Upper lobe of right lung (tissue), 1 donor: ENCODE measurements around the gene STON2. TPM values are rescaled to one million over a fixed set of nuclear protein-coding genes. Genes with fewer than 3 reads are reported as not detected.
"Not testable (repeated sequence)": the region's sequence is repeated elsewhere in the genome, so short reads cannot be mapped to it uniquely, and the experiment has no call there.

Source experiments
- ATAC-seq: fragments of 200-7000 bp; cut with Tn5 transposase; one replicate; pipeline ENCODE4 v1.9.1; 2020; ENCODE audit warnings: mild to moderate bottlenecking, moderate library complexity
- DNase-seq: peaks from one replicate; pipeline ENCODE4 v3.0.0-alpha.2; 2020
- H3K27ac ChIP-seq: fragments of 200-600 bp; one replicate; pipeline ENCODE4 v1.8.0; 2022
- H3K27me3 ChIP-seq: fragments of 200-600 bp; one replicate; pipeline ENCODE4 v1.8.0; 2022; ENCODE audit warnings: mild to moderate bottlenecking
- H3K36me3 ChIP-seq: fragments of 200-600 bp; one replicate; pipeline ENCODE4 v1.8.0; 2022
- H3K4me1 ChIP-seq: fragments of 200-600 bp; one replicate; pipeline ENCODE4 v1.8.0; 2022
- H3K4me3 ChIP-seq: fragments of 200-600 bp; one replicate; pipeline ENCODE4 v1.8.0; 2022; ENCODE audit warnings: mild to moderate bottlenecking
- H3K9me3 ChIP-seq: fragments of 200-600 bp; one replicate; pipeline ENCODE4 v1.8.0; 2022
- intact Hi-C: fragments of 100-400 bp; cut with DNase I; formaldehyde crosslinking; loops from one replicate; pipeline ENCODE4 v1.11.0; 2022
- total RNA-seq: library from RNA; stranded (reverse); fragmentation: NEBNext Ultra II Directional; extraction: Animal tissue kit (Norgen Biotek cat#: 25700); gene quantifications from one replicate; pipeline ENCODE4 v1.2.1, GENCODE V29; 2021
- TF ChIP-seq, protein P1 (sequence below): fragments of 200-600 bp; IDR thresholded peaks from one replicate; pipeline ENCODE4 v1.8.0; 2022; ENCODE audit warnings: antibody characterized with exemption
- donor health status: DM: no; HTN: yes; CAD: no; lungs with severe emphysema.

STON2 gene
- total RNA-seq, 1 donor from 2014 or later: 47.7 TPM

DNA sequence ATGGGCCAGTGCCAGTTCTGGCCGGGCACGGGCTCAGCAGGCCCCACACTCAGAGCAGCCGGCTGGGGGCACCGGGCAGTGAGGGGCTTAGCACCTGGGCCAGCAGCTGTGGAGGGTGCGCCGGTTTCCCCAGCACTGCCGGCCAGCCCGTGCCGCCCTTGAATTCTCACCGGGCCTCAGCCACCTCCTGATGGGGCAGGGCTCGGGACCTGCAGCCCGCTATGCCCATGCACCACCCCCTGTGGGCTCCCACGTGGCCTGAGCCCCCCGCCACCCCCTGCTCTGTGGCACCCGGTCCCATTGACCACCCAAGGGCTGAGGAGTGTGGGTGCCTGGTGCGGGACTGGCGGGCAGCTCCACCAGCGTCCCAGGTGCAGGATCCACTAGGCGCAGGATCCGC lies 164.0 kb downstream of the STON2 start:
- Histone ChIP-seq H3K9me3 (no peaks in the 10 kb centered on the region), H3K27ac (no peak overlapping the region), H3K27me3 (no peaks in the 10 kb centered on the region), H3K4me3 (no peak overlapping the region), H3K4me1 (no peaks in the 10 kb centered on the region), H3K36me3 (no peaks in the 10 kb centered on the region)
- DNase-seq (no peak), ATAC-seq (peak; percentile 25)
- intact Hi-C loops: no loop called here
- TF ChIP-seq, protein P1, sequence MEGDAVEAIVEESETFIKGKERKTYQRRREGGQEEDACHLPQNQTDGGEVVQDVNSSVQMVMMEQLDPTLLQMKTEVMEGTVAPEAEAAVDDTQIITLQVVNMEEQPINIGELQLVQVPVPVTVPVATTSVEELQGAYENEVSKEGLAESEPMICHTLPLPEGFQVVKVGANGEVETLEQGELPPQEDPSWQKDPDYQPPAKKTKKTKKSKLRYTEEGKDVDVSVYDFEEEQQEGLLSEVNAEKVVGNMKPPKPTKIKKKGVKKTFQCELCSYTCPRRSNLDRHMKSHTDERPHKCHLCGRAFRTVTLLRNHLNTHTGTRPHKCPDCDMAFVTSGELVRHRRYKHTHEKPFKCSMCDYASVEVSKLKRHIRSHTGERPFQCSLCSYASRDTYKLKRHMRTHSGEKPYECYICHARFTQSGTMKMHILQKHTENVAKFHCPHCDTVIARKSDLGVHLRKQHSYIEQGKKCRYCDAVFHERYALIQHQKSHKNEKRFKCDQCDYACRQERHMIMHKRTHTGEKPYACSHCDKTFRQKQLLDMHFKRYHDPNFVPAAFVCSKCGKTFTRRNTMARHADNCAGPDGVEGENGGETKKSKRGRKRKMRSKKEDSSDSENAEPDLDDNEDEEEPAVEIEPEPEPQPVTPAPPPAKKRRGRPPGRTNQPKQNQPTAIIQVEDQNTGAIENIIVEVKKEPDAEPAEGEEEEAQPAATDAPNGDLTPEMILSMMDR: no peak

DNA sequence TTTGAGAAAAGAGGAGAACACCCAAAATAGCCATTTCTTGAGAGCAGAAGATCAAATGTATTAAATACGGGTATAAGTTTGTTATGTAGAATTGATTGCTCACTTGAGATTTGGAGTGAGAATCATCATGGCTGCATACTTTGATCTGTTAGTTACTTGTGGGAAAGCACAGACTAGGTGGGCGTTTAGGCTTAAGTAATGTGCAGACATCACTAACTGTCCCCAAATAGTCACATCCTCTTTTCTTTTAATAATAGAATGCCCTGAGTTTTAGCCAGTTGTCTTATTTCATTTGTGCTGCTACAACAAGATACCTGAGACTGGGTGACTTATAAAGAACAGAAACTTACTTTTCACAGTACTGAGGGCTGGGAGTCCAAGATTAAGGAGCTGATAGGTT lies 165.0 kb downstream of the STON2 start:
- H3K4me3 ChIP-seq: no peak overlapping the region
- no peaks in the 10 kb centered on the region for H3K36me3 ChIP-seq
- H3K4me1 ChIP-seq: no peaks in the 10 kb centered on the region
- DNase-seq (no peak), ATAC-seq (peak; percentile 59)
- intact Hi-C loops: no loop called here
- TF ChIP-seq, protein P1: no peak
- H3K9me3 ChIP-seq: no peaks in the 10 kb centered on the region
- no peaks in the 10 kb centered on the region for H3K27me3 ChIP-seq
- H3K27ac ChIP-seq: no peak overlapping the region

DNA sequence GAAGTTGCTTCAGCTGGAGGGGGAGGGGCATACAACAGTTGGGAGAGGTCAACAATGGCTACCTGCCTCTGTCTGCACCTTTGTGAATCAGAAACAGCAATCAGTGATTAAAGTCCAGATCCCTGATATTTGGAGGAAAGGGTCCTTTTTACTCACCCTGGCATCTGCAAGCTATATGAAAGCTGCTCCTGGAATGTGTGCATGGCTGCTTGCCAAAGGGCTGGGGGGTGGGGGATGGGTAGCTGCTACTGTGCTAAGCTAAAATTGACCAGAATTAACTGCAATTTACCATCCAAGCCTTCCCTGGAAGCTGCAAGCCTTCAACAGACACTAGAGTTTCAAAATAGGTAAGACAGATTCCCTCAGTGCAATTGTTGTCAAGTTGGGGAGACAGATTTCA lies 165.8 kb downstream of the STON2 start:
- TF ChIP-seq, protein P1: no peak
- Histone ChIP-seq H3K4me3 (no peak overlapping the region), H3K9me3 (no peaks in the 10 kb centered on the region), H3K36me3 (no peaks in the 10 kb centered on the region), H3K4me1 (no peaks in the 10 kb centered on the region), H3K27me3 (no peaks in the 10 kb centered on the region), H3K27ac (no peak overlapping the region)
- no peak for DNase-seq
- intact Hi-C loops: no loop called here
- no peak for ATAC-seq

DNA sequence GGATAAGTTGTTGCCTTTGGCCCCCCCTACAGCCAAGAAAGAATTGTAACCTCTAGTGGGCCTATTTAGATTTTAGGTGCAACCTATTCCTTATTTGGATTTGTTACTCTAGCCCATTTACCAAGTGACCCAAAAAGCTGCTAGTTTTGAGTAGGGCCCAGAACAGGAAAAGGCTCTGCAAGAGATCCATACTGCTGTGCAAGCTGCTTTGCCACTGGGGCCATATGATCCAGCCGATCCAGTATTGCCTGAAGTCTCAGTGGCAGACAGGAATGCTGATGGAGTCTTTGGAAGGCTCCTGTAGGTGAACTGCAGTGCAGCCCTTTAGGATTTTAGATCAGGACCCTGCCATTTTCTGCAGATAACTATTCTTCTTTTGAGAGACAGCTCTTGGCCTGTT lies 166.5 kb downstream of the STON2 start:
- Histone ChIP-seq H3K4me3 (no peak overlapping the region), H3K36me3 (no peaks in the 10 kb centered on the region), H3K27me3 (no peaks in the 10 kb centered on the region), H3K9me3 (no peaks in the 10 kb centered on the region), H3K27ac (no peak overlapping the region), H3K4me1 (no peaks in the 10 kb centered on the region)
- intact Hi-C loops: no loop called here
- TF ChIP-seq, protein P1: no peak
- ATAC-seq: no peak
- DNase-seq: no peak

DNA sequence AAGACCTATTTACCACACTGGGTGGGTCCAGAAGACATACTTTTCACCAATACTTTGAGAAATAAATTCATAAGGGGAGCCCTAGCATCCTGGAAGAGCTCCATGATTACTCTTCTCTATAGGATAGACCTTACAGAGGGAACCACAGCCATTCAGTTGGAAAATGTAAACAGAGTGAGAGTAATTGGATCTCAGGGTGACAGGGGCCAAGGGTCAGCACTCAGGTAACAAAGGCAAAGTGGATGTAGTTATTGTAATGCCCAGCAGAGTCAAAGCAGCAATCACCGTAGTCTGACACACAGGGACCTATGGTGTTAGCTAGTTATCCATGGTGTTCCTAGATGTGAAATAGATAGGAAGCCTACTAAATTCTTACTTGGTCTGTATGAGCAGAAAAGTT lies 168.6 kb downstream of the STON2 start:
- intact Hi-C loops: no loop called here
- ATAC-seq: no peak
- no peaks in the 10 kb centered on the region for H3K27me3 ChIP-seq
- H3K27ac ChIP-seq: no peak overlapping the region
- no peak for DNase-seq
- TF ChIP-seq, protein P1: no peak
- H3K9me3 ChIP-seq: no peaks in the 10 kb centered on the region
- no peak overlapping the region for H3K4me3 ChIP-seq
- H3K36me3 ChIP-seq: no peaks in the 10 kb centered on the region
- no peaks in the 10 kb centered on the region for H3K4me1 ChIP-seq

DNA sequence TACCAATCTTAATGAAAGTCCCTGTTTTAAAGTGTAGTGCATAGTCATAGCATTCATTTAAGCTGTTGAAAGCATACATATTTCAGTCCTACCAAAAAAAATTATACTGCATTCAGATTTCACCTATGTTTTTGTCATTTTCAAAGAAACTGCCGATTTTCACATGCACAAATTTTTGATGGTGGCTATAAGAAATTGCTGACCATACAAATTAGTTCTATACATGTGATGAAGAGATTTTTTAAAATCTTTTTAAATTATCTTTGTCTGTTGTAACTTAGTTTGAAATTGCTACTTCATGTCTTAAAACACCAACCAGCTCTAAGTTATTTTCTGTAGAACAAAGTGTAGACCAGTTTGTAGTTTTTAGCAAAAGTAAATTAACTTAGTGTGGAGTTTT lies 175.9 kb downstream of the STON2 start:
- DNase-seq (no peak), ATAC-seq (no peak)
- H3K9me3 ChIP-seq: no peaks in the 10 kb centered on the region
- no peaks in the 10 kb centered on the region for H3K27me3 ChIP-seq
- no peaks in the 10 kb centered on the region for H3K36me3 ChIP-seq
- H3K4me1 ChIP-seq: peaks cover 7% of the 10 kb centered on the region
- no peak overlapping the region for H3K4me3 ChIP-seq
- no peak overlapping the region for H3K27ac ChIP-seq
- intact Hi-C loops: no loop called here
- TF ChIP-seq, protein P1: no peak

DNA sequence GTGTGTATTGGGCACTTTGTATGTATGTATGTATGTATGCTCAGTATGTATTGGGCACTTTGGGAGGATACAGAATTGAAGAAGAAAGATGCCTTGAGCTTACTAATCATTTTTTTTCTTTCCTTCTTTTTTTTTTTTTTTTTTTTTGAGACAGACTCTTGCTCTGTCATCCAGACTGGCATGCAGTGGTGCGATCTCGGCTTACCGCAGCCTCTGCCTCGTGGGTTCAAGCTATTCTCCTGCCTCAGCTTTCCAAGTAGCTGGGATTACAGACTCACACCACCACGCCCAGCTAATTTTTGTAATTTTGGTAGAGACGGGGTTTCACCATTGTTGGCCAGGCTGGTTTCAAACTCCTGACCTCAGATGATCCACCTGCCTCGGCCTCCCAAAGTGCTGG lies 176.3 kb downstream of the STON2 start:
- ATAC-seq, H3K4me1 ChIP-seq, H3K9me3 ChIP-seq, DNase-seq, H3K27me3 ChIP-seq, H3K4me3 ChIP-seq, intact Hi-C loops, H3K27ac ChIP-seq, H3K36me3 ChIP-seq: not testable (repeated sequence)
